HG02870 (cell line): ENCODE measurements around the gene OFD1.

ENCODE experiments used
- ATAC-seq: cut with Tn5 transposase; IDR thresholded peaks from one replicate; pipeline ENCODE4 v1.9.1; 2021; ENCODE audit warnings: mild to moderate bottlenecking, moderate library complexity; ENCODE audit not compliant: unreplicated experiment

The OFD1 gene

DNA sequence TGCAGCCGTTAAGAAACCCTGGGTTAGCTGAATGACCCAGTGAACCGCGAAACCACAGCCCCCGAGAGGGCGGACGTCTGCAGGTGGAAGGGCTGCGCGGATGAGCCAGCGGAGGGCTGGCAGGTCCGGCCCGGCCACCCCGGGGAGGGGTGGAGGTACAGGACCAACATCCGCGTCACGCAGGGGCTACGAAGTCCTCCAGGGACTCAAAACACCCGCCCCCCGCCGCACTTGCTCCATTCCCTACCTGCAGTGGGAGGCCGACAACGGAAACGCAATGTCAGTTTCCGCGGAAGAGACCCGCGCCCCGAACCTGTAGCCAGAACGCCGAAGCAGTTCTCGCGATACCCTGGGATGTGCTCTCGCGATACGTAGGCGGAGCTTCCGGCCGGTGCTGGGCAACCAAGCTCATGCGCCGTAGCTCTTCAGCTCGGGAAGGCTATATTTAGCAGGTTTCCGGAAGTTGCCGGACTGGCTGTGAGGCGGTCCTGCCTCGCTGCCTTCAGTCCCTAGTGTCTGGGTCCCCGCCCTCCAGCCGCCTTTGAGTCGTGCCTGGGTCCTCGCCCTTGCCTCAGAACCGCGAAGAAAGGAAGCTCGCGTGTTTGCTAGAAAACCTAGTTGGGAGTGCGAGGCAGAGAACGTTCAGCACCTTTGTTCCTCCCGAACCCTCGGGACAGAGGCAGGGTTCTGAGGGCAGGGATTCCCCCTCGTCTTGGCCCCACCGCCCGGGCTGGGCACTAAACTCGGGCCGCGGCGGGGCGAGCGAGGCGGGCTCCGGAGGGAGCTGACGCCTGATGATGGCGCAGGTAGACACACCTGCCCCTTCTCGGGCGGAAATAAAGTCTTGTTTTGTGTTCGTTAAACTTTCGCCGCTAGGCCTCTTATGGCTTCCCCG is at the start of gene OFD1, which contains the start of gene TRAPPC2:
Gene OFD1 (plus strand): TSS at position 471 of the 895 bp plus-strand sequence. CDS start 324 bp downstream, at position 795.
Gene TRAPPC2 (minus strand): TSS at position 343 of the 895 bp plus-strand sequence. CDS start 14,657 bp downstream, outside the sequence.
- ATAC-seq, result peak; percentile 85

DNA sequence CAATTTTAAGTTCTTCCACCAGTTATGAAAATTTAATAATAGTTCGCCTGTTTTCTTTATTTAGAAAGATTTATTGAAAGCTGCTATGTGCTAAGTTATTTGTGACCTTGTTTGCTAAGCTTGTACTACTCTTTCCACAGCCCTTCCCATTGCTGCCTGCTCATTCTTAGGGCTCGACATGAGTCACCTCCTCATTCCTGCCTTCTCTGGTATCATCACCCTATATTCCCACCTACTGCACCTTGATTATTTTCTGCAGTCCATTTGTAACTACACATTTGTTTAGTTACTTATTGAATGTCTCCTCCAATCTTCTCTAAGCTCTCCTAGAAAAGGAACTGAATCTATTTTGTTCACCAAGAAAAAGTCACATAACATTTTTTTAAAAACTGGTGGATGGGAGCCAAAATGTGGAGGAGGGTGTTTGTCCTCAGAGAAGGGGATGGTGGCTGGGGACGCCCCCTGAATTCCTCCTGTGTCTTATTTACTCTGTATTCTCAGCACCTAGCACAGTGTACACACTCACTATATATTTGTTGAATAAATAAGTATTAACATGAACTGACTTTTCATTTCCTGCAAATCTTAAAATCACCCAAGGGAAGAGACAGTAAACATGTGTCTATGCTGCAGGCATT is 49.3 kb upstream of the OFD1 start:
- no peak for ATAC-seq

DNA sequence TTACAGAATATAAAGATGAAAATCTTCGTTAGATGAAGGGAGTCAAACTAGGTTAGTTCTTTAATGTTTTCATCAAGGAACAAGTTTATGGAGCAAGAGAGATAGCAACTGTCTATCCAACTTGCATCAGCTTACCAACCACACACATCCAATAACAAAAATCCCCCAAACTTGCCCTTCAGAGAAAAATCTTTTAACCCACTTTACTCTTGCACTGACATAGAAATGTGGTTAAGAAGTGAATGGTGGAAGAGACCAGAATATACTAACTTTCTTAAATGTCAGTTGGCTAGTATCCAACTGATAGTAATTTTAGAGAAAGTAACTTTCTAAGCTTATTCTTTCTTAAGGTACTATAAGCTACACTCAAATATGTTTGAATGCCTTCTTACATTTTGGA is 47.3 kb upstream of the OFD1 start:
- ATAC-seq, result no peak

DNA sequence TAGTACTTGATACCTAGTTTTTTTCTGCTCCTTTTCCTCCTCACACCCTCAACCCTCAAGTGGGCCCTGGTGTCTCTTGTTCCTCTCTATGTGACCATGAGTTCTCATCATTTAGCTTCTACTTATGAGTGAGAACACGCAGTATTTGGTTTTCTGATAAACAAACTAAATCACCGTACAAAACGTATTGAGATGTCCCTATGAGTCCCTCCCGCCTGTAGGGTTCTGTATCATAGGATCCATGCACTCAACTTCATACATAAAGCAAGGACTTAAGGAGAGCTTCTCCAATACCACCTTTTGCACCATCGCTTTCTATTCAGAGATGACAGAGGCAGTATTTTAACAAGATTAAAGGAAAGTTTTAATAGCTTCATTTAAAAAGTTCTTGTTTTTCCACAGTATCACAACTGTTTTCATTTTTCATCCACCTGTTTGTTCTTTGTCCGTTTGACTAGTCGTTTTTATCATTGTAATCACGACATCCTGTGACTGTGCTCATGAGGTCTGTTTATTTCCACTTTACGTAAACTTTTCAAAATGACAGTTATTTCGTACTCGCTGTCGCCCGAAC is 46.1 kb upstream of the OFD1 start:
- no peak for ATAC-seq

DNA sequence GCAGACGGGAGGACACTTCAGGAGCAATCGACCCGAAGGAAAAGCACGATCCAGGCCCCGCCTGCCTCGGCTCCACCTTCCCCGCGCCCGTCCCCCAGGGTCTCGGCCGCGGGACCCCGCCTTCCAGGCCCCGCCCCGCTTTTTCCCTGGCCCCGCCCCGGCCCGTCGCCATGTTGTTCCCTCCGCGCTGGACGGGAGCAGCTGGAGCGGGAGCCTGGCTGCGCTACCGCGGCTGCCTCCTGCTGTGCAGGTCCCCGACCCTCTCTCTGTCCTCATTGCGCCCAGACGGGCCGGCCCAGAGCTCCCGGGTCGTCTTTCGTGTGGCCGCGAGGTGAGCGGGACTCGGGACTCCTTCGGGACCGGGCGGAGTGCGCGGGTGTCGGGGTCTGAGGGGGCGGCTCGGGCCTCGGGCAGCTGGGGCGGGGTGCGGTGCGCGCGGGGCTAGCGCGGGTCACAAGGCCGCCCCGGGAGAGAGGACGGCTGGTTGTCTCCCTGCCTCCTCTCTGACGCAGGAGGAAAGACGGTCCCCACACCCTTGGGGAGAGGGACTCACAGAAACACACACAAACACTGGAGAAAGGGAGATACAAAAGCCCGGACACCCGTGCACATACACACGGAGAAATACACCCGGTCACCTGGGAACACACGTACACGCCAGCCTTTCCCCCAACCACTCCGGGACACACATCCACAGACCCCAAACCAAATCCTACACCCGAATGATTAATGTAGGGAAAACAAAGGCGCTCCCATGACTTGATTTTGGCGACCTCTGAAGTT is 45.4 kb upstream of the OFD1 start, which contains the start of gene RAB9A:
Gene RAB9A (plus strand): TSS at position 171 of the 783 bp plus-strand sequence. CDS start 19,619 bp downstream, outside the sequence.
- peak; percentile 61 for ATAC-seq

GRCh38 chrX:13689741-13690211 is 44.8 kb upstream of the OFD1 start:
- no peak for ATAC-seq

DNA sequence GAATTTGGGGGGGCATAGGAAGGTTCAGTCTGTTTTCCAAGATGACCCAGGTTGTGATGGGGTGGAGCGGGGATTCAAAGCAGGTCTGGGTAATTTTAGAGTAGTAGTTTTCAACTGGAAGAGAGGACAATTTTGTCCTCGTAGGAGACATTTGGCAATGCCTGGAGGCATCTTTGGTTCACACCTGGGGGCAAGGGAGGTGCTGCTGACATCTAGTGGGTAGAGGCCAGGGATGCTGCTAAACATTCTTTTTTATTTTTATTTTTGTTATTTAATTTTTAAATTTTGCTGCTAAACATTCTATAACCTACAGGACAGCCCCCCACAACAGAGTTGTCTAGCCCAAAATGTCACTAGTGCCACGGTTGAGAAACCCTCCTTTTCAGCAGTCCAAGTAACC is 43.7 kb upstream of the OFD1 start:
- no peak for ATAC-seq

DNA sequence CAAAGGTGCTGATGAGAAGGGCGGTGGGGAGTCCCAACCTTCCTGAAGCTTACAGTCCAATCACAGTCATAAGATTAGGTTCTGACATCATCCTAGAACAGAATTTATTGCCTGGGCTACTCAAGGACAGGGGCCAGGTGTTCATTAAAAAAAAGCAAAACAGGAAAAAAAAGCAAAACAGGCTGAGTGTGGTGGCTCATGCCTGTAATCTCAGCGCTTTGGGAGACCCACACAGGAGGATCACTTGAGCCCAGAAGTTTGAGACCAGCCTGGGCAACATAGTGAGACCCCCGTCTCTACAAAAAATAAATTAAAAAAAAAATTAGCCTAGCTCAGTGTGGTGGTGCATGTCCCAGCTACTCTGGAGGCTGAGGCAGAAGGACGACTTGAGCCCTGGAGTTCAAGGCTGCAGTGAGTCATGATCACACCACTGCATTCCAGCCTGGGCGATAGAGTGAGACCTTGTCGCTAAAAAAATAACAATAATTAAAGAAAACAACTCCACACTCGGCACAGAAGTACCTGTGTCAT is 42.6 kb upstream of the OFD1 start:
- ATAC-seq, result no peak

GRCh38 chrX:13692771-13693231 is 41.7 kb upstream of the OFD1 start:
- no peak for ATAC-seq

DNA sequence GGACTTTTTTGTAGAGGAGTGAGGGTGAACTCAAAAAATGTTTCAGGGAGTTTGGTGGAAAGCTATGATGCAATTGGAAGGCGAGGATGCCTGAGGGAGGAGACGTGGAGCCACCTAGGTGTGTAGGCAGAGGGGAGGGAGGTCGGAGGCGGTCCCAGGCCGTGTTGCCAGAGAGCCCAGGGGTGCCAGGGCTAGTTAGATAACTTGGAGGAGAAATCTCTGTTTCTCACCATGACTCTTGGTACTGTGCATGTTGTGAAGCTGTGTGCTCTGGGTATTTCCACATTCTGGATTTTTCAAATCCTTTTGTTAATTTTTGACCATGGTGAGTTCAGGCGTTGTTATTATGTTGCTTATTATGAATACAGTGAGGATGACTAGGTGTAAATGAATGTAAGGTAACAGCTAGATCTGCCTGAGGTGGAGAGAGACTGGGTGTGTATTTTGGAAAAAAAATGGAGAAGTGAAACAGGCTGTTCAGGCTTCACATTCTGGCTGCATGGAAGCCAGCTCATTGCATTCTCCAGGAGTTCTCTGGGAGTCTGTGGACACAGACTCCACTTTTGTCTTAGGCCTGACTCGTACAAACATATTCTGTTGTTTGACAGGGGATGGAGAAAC is 41.1 kb upstream of the OFD1 start:
- no peak for ATAC-seq

GRCh38 chrX:13694359-13694758 is 40.2 kb upstream of the OFD1 start:
- ATAC-seq, result no peak

GRCh38 chrX:13694983-13695382 is 39.6 kb upstream of the OFD1 start:
- ATAC-seq, result no peak

DNA sequence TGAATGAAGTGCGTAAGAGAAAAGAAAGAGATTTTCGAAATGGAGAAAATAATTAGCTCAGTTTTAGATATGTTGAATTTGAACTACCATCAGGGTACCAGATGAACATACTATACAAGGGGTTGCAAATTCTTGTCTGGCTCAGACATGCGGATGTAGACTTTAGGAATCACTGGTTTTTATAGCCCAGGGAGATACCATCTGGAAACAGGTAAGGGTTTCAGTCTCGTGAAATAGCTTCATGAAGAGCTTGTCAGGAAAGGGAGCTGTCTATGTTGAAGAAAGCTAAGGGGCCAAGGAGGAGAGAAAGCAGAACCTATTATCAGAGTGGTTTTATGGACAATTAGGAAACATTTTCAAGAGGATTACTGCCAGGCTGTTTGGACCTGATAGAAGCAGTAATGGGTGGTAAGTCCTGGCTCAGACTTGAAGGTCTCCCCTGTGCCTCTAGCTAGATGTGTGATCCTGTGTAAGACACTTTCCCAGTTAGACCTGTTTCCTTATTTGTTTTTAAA is 38.9 kb upstream of the OFD1 start:
- ATAC-seq, result no peak

- no peak for ATAC-seq
Observed at GRCh38 chrX:13697455-13697854, 37.1 kb upstream of the OFD1 start.

- ATAC-seq, result no peak
Observed at GRCh38 chrX:13697976-13698375, 36.6 kb upstream of the OFD1 start.

- ATAC-seq, result no peak
Observed at GRCh38 chrX:13698432-13698831, 36.1 kb upstream of the OFD1 start.

- ATAC-seq, result peak; percentile 45
Observed at GRCh38 chrX:13699183-13699826, 35.2 kb upstream of the OFD1 start.

DNA sequence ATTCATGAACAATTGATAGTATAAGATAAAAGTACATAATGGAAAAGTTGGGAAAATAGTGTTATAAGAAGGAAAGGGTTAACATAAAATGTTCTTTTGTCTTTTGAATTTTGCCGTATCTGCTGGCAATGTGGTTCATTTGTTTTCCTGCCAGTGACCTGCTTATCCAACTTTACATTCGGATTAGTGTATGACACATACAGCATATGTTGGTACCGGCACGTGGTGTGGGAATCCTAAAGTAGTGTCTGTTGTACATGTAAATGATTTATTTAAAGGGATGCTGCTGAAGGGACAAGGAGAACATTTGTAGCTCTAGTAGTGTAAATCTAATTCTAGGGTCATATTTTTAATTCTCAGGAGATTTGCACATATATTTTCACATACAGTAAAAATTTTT is 34.2 kb upstream of the OFD1 start:
- no peak for ATAC-seq

DNA sequence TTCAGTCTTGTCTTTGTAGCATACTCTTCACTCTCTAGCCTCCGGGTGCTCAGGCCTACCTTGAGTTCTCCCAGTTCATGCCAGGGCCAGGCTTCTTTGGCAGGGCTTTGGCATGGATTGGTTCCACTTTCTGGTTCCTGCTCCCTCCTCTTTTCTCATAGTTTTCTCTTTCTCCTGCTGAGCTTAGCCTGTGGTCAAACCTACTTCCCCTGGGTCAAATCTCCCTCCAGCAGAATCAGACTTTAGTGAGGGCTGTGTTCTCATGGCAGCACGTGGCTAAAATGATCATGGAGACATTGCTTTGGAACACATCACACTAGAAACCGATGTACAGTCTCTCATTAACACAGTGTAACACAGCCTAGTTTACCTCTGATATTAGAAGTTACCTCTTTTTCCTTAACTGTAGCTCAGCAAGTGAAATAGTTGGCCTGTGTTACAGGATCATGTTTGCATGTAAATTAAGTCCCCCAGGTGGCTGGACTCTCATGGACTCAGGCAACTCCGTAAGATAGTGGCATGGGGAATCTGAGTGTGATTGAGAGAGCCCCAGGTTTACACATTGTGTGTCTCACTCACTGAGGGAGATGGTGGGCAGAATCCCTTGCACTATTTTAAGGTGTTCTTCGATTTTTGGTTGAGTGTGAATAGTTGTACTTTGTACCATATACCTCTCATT is 32.3 kb upstream of the OFD1 start:
- no peak for ATAC-seq
